Body of pancreas (tissue), 4 donors: ENCODE data around the gene COPG2. TPM values are rescaled to one million over a fixed set of nuclear protein-coding genes. Genes with fewer than 3 reads are reported as not detected.
"Not testable (repeated sequence)": the region's sequence is repeated elsewhere in the genome, so short reads cannot be mapped to it uniquely, and the experiment has no call there.

Source experiments
- ATAC-seq: fragments of 150-250 bp; one replicate; pipeline ENCODE4 v1.9.1; 2016
- DNase-seq, 4 donors: peaks; one replicate each; pipeline ENCODE4 v3.0.0-alpha.2; 2019
- H3K27ac ChIP-seq, 4 donors: fragments of 200-600 bp; sonication (generic); 1 replicate in 3 of 4; 2 replicates in 1 of 4; pipeline versions ENCODE4 v1.5.1 to v1.6.1; 2016 to 2019; ENCODE audit warnings: mild to moderate bottlenecking in 1 of 4, mixed read lengths in 1 of 4, moderate library complexity in 1 of 4
- H3K27me3 ChIP-seq, 2 donors: fragments of 200-600 bp; sonication (generic); one replicate each; pipeline ENCODE4 v1.6.0; 2016; ENCODE audit warnings: mild to moderate bottlenecking in 1 of 2
- H3K36me3 ChIP-seq, 2 donors: fragments of 200-600 bp; sonication (generic); replicated peaks in 1 of 2; 2 replicates each; pipeline ENCODE4 v1.5.1; 2016; ENCODE audit warnings: low read depth in 2 of 2; ENCODE audit not compliant: insufficient read depth in 1 of 2
- H3K4me1 ChIP-seq: fragments of 200-600 bp; sonication (generic); one replicate; pipeline ENCODE4 v1.6.0; 2016
- H3K4me3 ChIP-seq, 2 donors: fragments of 200-600 bp; sonication (generic); 1 replicate in 1 of 2; 2 replicates in 1 of 2; pipeline ENCODE4 v1.5.1; 2016 to 2019
- H3K9me3 ChIP-seq, 3 donors: fragments of 200-600 bp; sonication (generic); 1 replicate in 2 of 3; 2 replicates in 1 of 3; pipeline ENCODE4 v1.5.1; 2016
- CTCF ChIP-seq, 7 experiments: fragments of 450-650 bp in 4 of 7; fragments of 200-600 bp in 3 of 7; sonication (generic) in 3 of 7; IDR thresholded peaks; one replicate each; pipeline ENCODE4 v1.5.1; 2016 to 2019; ENCODE audit warnings: antibody characterized with exemption in 7 of 7
- POLR2A ChIP-seq, 3 donors: fragments of 450-650 bp; IDR thresholded peaks; one replicate each; pipeline ENCODE4 v1.6.1; 2016; ENCODE audit warnings: antibody characterized with exemption in 3 of 3, mild to moderate bottlenecking in 2 of 3
- WGBS, 2 donors: methylation state at CpG; one replicate each; pipeline ENCODE4 v1.1.5; 2017; 5-methylcytosine and 5-hydroxymethylcytosine counted together
- intact Hi-C: fragments of 100-400 bp; cut with DNase I; formaldehyde crosslinking; loops from one replicate; pipeline ENCODE4 v1.15.1; 2023
- total RNA-seq, 2 donors: library from RNA; depleted of rRNA; stranded (reverse); fragments of >200 nt; gene quantifications; one replicate each; pipeline ENCODE4 v1.1.0, GENCODE V29; 2016

The COPG2 gene
- total RNA-seq, 2 donors from 2014 or later: 12.5 to 14.5 TPM

- Histone ChIP-seq H3K27me3 (no peaks in the 10 kb centered on the region), H3K4me3 (no peak overlapping the region), H3K4me1 (no peaks in the 10 kb centered on the region), H3K9me3 (no peaks in the 10 kb centered on the region), H3K27ac (no peak overlapping the region), H3K36me3 (peaks cover 0 to 6% of the 10 kb centered on the region in 2 donors)
- DNase-seq (no peak), ATAC-seq (no peak)
- intact Hi-C loops: no loop called here
- TF ChIP-seq CTCF (IDR thresholded peaks at IDR 0.05) (no peak), POLR2A (IDR thresholded peaks at IDR 0.05) (no peak)
- WGBS, 2 donors: 65 to 93% methylated on average over 1 of the region's 1 CpG
Measured at GRCh38 chr7:130606161-130606560, 62.4 kb downstream of the COPG2 start.

GRCh38 chr7:130598056-130598455 is 70.5 kb downstream of the COPG2 start:
- intact Hi-C loops: no loop called here
- Histone ChIP-seq H3K36me3 (no peaks in the 10 kb centered on the region), H3K9me3 (no peaks in the 10 kb centered on the region), H3K4me1 (no peaks in the 10 kb centered on the region), H3K27ac (no peak overlapping the region), H3K27me3 (no peaks in the 10 kb centered on the region), H3K4me3 (no peak overlapping the region)
- ATAC-seq: no peak
- DNase-seq: no peak
- TF ChIP-seq POLR2A (IDR thresholded peaks at IDR 0.05) (no peak), CTCF (IDR thresholded peaks at IDR 0.05) (no peak)
- 91 to 100% methylated on average over 3 of the region's 3 CpGs for WGBS, 2 donors

- Histone ChIP-seq H3K27ac (no peak overlapping the region), H3K27me3 (no peaks in the 10 kb centered on the region), H3K4me1 (no peaks in the 10 kb centered on the region), H3K36me3 (no peaks in the 10 kb centered on the region), H3K4me3 (no peak overlapping the region), H3K9me3 (no peaks in the 10 kb centered on the region)
- ATAC-seq (no peak), DNase-seq (no peak)
- WGBS, 2 donors: 88 to 97% methylated on average over 4 of the region's 4 CpGs
- TF ChIP-seq POLR2A (IDR thresholded peaks at IDR 0.05): no peak
- no peak for TF ChIP-seq CTCF (IDR thresholded peaks at IDR 0.05)
- intact Hi-C loops: no loop called here
Measured at GRCh38 chr7:130595986-130596385, 72.6 kb downstream of the COPG2 start.

GRCh38 chr7:130593033-130593432 is 75.5 kb downstream of the COPG2 start:
- 93 to 96% methylated on average over 1 of the region's 1 CpG for WGBS, 2 donors
- DNase-seq: no peak
- TF ChIP-seq POLR2A (IDR thresholded peaks at IDR 0.05) (no peak), CTCF (IDR thresholded peaks at IDR 0.05) (no peak)
- H3K9me3 ChIP-seq: no peaks in the 10 kb centered on the region
- no peaks in the 10 kb centered on the region for H3K4me1 ChIP-seq
- H3K4me3 ChIP-seq: no peak overlapping the region
- no peaks in the 10 kb centered on the region for H3K27me3 ChIP-seq
- H3K36me3 ChIP-seq: no peaks in the 10 kb centered on the region
- H3K27ac ChIP-seq: no peak overlapping the region
- intact Hi-C loops: no loop called here
- no peak for ATAC-seq

- H3K27me3 ChIP-seq, ATAC-seq, DNase-seq, H3K36me3 ChIP-seq, H3K27ac ChIP-seq, intact Hi-C loops, H3K9me3 ChIP-seq, H3K4me3 ChIP-seq, H3K4me1 ChIP-seq: not testable (repeated sequence)
- no CpG with 5 or more reads among the region's 30 CpGs for WGBS, 2 donors
Measured at GRCh38 chr7:130591464-130591863, 77.1 kb downstream of the COPG2 start.

- H3K36me3 ChIP-seq, ATAC-seq, H3K9me3 ChIP-seq, intact Hi-C loops, H3K27ac ChIP-seq, H3K4me3 ChIP-seq, H3K27me3 ChIP-seq, DNase-seq, H3K4me1 ChIP-seq: not testable (repeated sequence)
- WGBS, 2 donors: 95 to 100% methylated on average over 2 of the region's 2 CpGs
Measured at GRCh38 chr7:130585932-130586331, 82.6 kb downstream of the COPG2 start.

GRCh38 chr7:130575110-130575509 is 93.4 kb downstream of the COPG2 start:
- intact Hi-C loops: not testable (repeated sequence)

GRCh38 chr7:130570144-130570543 is 98.4 kb downstream of the COPG2 start:
- intact Hi-C loops, H3K27me3 ChIP-seq, H3K4me3 ChIP-seq, ATAC-seq, H3K9me3 ChIP-seq, H3K4me1 ChIP-seq, DNase-seq, H3K36me3 ChIP-seq, H3K27ac ChIP-seq: not testable (repeated sequence)

More at GRCh38 chr7:130575110-130575509, 93.4 kb downstream of the COPG2 start:
- not testable (repeated sequence) for H3K36me3 ChIP-seq, DNase-seq, H3K27me3 ChIP-seq, ATAC-seq, H3K4me3 ChIP-seq, H3K9me3 ChIP-seq, H3K27ac ChIP-seq, H3K4me1 ChIP-seq
- 84 to 90% methylated on average over 3 of the region's 3 CpGs for WGBS, 2 donors
